ENCODE data around the gene CORO6.
A peak's percentile ranks its signal among the peaks of the same experiment; 100 is the strongest.

CORO6 gene

DNA sequence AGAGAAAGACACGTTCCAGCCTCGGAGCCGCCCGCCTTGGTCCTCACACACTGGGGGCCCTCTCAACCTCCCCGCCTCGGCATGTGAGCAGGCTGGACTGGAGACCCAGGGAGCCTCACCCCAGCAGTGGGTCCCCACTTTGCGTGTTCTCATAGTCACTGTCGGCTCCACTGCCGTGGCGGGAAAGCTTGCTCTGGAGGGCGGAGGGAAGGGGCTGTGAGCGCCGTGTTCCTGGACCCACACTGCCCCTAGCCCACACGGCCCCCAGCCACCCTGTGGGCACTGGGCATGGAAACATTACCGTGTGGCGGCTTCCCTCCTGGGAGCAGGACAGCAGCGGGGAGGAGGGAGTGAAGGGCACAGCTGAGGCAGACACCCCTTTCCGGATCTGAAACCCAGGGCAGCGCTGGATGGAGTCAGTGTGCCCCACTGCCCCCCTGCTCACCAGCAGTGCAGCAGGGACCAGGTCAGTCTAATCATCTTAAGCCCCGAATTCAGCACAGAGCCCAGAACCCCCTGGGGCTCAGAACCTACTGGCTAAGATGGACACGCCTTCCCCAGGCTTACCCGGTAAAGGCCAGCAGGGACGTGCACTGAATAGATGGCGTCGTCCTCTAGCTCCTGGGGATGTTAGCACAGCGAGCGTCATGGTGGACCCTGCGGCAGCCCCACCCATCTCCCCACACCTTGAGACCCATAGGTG is 47.0 kb downstream of the CORO6 start:
- H3K36me3 Mint-ChIP-seq (ENCODE audit: low read depth): peaks cover 79% of the 10 kb centered on the region
- H3K9me3 Mint-ChIP-seq: no peaks in the 10 kb centered on the region
- H3K4me1 Mint-ChIP-seq (ENCODE audit: low read depth): peaks cover 24% of the 10 kb centered on the region
- H3K4me3 Mint-ChIP-seq: no peak overlapping the region
- peak overlapping the region; percentile 34 for H3K27ac Mint-ChIP-seq
- no peak for DNase-seq
- no peaks in the 10 kb centered on the region for H3K27me3 Mint-ChIP-seq

DNA sequence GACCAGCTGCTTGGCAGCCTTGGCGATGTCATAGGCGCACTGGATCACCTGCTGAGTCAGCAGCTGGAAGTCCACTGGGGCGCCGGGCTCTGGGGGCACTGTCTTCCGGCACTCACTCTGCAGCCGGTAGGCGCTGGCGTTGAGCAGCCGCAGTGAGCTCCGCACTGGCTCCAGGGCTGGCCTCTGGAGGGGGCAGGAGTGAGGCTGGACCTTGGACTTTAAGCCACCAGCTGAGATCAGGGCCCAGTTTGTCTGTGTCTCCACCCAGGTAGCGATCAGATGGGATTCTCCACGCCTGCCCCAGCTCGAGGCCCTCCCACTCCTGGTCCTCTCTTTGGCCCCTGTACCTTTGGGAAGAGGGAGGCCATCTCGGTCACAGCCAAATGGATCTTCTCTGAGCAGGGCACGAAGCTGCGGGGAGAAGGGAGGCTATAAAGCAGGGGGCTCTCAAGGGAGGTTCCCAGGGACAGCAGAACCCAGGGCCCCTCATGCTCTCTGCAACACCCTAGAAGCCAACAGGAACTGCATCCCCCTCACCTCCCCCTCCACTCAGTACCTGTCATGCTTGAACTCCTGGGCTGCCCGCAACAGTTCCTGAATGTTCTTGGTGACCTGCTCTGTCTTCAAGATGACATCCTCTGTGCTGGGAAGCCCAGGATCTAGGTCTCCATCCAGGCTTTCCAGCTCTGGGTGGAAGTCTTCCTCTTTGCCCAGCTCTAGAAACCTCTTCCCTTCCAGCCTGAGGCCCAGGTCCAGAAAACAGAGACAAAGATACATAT is 47.8 kb downstream of the CORO6 start:
- peak; percentile 20 for DNase-seq
- no peaks in the 10 kb centered on the region for H3K9me3 Mint-ChIP-seq
- H3K4me3 Mint-ChIP-seq: no peak overlapping the region
- H3K4me1 Mint-ChIP-seq (ENCODE audit: low read depth): peaks cover 19% of the 10 kb centered on the region
- H3K27ac Mint-ChIP-seq: peak overlapping the region; percentile 34
- peaks cover 74% of the 10 kb centered on the region for H3K36me3 Mint-ChIP-seq (ENCODE audit: low read depth)
- H3K27me3 Mint-ChIP-seq: no peaks in the 10 kb centered on the region

DNA sequence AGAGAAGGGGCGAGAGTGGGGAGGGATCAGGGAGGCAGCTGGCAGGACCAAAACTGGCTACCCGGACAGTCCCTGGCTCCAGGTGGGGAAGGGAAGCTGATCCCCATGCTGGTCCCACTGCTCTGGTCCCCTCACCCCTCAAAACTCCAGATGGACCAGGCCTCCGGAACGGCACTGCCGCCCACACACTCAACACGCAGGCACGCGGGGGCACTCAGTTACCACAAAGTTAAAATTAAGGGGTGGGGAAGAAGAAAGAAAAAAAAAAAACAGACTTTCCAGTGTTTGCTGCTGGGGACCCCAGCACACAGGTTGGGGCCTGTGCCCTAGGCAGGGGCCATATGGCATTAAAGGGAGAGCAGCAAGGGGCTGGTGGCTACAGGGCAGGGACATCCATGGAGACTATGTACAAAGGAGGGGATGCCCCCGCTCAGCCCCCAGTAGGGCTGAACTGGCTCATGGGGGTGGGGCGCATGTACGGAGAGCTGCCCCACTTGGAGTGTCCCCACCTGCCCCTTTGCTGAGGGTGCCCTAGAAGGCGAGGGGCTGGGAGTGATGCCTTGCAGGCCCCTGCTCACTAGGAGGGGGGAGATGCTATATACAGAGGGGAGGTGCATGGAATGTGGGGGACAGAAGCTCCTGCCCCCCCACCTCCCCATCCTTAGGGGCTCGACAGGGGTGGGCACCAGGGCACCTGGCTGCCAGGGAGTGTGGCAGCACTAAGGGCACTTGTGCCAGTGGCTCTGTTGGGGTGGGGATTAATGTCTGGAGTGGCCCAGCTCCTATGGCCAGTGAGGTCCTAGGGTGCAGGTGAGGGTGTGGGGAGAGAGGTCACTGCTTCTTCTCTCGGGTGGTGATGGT is 48.6 kb downstream of the CORO6 start:
- Mint-ChIP-seq H3K27me3 (no peaks in the 10 kb centered on the region), H3K27ac (peak overlapping the region; percentile 55), H3K4me3 (no peak overlapping the region), H3K9me3 (no peaks in the 10 kb centered on the region), H3K4me1 (ENCODE audit: low read depth) (peaks cover 21% of the 10 kb centered on the region), H3K36me3 (ENCODE audit: low read depth) (peaks cover 66% of the 10 kb centered on the region)
- DNase-seq: no peak

DNA sequence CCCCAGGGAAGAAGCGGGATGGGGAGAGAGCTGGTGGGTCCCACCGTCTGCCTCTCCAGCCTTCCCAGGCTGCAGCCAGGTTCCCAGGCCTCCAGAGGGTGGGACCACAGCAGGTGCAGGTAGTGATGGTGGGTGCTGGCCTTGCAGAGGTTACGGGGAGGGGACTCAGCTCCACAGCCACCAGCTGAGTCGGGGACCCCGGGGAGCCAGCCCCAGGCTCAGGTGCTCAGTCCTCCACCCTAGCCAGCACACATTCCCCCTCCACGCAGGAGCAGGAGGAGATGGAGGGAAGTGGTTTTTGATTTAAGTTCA is 49.2 kb downstream of the CORO6 start:
- H3K27ac Mint-ChIP-seq: peak overlapping the region; percentile 55
- no peak overlapping the region for H3K4me3 Mint-ChIP-seq
- H3K9me3 Mint-ChIP-seq: no peaks in the 10 kb centered on the region
- DNase-seq: no peak
- peaks cover 62% of the 10 kb centered on the region for H3K36me3 Mint-ChIP-seq (ENCODE audit: low read depth)
- no peaks in the 10 kb centered on the region for H3K27me3 Mint-ChIP-seq
- peaks cover 23% of the 10 kb centered on the region for H3K4me1 Mint-ChIP-seq (ENCODE audit: low read depth)

DNA sequence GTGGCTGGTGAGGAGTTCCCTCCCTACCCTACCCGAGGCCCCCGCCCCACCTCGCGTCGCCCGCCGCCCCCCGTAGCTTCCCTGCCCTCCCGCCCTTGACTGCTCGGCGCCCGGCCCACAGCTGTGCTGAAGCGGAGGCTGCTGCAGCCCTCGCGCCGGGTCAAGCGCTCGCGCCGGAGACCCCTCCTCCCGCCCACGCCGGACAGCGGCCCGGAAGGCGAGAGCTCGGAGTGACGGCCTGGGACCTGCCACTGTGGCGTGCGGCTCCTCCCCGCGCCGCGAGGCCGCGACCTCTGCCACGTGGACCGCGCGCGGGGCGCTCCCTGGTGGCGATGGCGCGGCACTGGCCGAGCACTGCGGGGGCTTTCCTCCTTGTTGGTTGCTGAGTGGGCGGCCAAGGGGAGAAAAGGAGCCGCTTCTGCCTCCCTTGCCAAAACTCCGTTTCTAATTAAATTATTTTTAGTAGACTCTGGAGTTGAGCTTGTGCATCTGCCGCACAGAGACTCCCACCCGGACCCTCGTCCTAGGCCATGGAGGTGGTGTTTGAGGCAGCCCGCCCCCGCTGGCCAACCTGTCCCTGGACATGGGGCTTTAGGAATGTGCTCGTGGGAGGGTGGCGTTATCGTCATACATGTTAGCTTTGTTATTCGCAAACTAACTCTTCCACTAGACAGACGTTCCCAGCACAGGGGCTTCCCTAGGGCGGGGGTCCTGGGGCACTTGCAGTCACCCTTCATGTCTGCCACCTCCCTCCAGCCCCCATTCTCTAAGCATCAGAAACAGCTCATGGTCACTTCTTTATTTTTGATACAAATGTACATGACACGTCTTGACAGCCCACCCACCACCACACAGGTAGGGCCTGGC is 49.8 kb downstream of the CORO6 start:
- H3K4me1 Mint-ChIP-seq (ENCODE audit: low read depth): peaks cover 25% of the 10 kb centered on the region
- DNase-seq: peak; percentile 79
- H3K9me3 Mint-ChIP-seq: no peaks in the 10 kb centered on the region
- no peaks in the 10 kb centered on the region for H3K27me3 Mint-ChIP-seq
- no peak overlapping the region for H3K4me3 Mint-ChIP-seq
- peak overlapping the region; percentile 55 for H3K27ac Mint-ChIP-seq
- peaks cover 58% of the 10 kb centered on the region for H3K36me3 Mint-ChIP-seq (ENCODE audit: low read depth)

DNA sequence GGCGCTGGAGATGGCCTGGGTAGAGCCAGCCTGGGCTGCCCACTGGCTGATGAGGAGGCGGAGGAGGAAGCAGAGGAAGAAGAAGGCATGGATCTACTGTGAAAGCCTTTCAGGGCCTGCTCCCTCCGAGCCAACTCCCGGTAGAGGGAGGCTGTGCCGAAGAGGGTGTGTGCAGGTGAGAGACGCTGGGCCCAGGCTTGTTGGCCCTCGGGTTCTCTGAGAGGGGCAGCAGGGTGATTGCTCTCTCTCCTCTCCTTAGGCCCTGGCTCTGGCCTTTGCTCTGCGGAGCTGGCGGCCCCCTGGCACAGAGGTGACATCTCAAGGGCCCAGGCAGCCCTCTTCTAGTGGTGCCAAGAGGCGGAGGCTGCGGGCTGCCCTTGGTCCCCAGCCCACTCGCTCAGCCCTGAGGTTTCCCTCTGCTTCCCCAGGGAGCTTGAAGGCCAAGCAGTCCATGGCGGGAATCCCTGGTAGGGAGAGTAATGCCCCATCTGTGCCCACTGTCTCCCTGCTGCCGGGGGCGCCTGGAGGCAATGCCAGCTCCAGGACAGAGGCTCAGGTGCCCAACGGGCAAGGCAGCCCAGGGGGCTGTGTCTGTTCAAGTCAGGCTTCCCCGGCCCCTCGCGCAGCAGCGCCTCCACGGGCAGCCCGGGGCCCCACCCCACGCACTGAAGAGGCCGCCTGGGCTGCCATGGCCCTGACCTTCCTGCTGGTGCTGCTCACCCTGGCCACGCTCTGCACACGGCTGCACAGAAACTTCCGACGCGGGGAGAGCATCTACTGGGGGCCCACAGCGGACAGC is 50.6 kb downstream of the CORO6 start:
- peaks cover 27% of the 10 kb centered on the region for H3K4me1 Mint-ChIP-seq (ENCODE audit: low read depth)
- peak; percentile 44 for DNase-seq
- no peaks in the 10 kb centered on the region for H3K9me3 Mint-ChIP-seq
- H3K4me3 Mint-ChIP-seq: no peak overlapping the region
- peak overlapping the region; percentile 59 for H3K27ac Mint-ChIP-seq
- H3K27me3 Mint-ChIP-seq: no peaks in the 10 kb centered on the region
- peaks cover 53% of the 10 kb centered on the region for H3K36me3 Mint-ChIP-seq (ENCODE audit: low read depth)

DNA sequence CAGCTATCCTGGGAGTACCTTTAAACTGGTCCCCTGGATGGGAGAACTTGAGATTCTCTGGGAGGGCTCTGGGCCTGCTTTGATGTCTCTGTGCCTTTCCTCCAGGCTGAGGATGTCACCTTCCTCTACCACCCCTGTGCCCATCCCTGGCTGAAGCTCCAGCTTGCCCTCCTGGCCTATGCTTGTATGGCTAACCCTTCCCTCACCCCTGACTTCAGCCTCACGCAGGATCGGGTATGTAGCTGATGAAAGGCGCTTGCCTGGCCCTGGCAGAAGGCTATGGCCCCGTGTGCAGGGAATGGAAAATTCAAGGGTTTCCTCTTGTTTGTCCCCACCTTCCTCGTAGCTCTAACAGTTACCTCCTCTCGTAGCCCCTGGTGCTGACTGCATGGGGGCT is 51.2 kb downstream of the CORO6 start:
- Mint-ChIP-seq H3K27me3 (no peaks in the 10 kb centered on the region), H3K4me3 (no peak overlapping the region), H3K4me1 (ENCODE audit: low read depth) (peaks cover 27% of the 10 kb centered on the region), H3K27ac (peak overlapping the region; percentile 59), H3K36me3 (ENCODE audit: low read depth) (peaks cover 47% of the 10 kb centered on the region), H3K9me3 (no peaks in the 10 kb centered on the region)
- no peak for DNase-seq

DNA sequence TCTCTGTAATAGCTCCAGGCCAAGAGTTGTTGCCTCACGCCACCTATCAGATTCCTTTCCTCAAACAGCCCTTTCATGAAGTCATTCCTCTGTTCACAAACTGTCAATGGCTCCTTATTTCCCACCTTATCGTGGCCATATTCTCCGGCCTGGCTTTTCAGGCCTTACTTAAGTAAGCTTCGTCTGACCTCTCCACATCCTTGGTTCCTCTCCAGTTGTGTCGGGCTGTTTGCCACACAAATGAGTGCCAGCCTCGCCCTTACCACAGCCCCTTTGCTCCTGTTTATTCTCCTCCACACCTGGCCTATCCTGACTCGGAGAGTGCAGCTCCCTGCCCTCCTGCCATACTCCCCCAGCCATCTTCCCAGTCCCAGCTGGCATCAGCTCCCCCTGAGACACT is 52.2 kb downstream of the CORO6 start:
- Mint-ChIP-seq H3K27ac (peak overlapping the region; percentile 27), H3K4me3 (no peak overlapping the region), H3K27me3 (no peaks in the 10 kb centered on the region), H3K36me3 (ENCODE audit: low read depth) (peaks cover 44% of the 10 kb centered on the region), H3K4me1 (ENCODE audit: low read depth) (peaks cover 33% of the 10 kb centered on the region), H3K9me3 (no peaks in the 10 kb centered on the region)
- no peak for DNase-seq

DNA sequence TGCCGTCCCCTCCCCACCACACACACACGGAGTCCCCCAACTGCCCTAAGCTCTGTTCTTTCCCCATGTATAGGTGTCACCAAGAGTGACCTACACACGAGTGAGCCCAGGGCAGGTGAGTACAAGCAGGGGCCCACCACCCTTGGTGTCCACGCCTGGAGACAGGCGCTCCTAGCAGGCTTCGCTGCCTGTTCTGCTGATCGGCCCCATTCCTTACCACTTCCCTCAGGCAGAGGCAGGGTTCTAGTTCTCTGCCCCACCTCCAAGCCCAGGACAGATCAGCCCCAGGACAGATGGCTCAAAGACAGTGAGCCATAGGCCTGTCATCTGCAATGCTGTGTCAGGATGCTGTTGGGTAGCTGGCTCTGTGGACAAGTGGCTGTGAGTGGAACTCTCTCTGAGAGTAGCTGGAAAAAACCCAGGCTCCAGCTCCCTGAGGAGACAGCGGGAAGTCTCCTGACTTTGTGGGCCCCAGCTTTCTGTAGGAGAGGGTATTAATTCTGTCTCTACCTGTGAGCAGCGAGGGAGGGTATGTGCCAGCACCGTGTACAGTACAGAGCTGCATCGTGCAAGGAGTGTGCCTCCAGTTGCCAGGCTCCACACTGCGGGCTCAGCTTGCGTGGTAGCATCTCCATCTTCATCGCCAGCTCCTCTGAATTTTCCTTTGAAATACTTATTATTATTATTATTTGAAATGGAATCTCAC is 53.3 kb downstream of the CORO6 start:
- DNase-seq: no peak
- peak overlapping the region; percentile 81 for H3K4me3 Mint-ChIP-seq

DNA sequence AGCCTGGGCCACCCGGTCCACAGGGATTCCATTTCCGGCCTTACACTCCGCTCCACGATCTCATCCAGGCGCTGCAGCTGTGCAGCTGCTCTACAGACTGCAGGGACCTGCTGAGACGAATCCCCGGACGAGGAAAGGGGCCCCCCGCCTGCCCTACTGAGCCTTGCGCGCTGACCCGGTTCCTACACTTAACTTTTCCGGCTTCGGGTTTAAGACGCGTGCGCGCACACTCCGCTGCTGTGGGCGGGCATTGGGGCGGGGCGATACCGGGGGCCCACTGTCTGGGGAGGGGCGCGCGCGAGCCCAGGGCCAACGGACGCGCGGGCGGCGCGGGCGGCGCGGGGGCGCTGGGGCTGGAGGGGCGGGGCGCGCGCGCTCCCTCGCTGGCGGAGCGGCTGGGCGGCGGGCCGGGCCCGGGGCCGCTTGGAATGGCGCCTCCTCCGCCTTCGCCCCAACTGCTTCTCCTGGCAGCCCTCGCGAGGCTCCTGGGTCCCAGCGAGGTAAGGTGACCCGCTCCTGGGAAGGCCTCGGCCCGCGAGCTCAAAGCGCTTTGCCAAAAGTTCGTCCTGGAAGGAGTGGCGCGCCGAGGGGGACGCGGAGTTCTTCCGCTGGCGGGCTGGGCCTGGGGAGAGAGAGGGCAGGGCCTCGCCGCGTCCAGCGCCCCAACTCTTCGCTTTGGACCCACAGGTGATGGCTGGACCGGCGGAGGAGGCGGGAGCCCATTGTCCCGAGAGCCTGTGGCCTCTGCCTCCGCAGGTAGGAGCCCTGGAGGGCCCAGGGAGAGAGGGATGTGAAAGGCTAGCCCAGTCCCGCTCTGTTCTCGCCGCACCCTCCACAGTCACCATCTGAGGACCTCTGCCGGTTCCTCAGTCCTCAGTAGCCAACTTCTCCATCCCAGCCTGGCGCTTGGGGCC is 54.1 kb downstream of the CORO6 start, which contains the start of gene TP53I13:
Gene TP53I13, plus strand, starts transcription at position 371 of the 914 bp plus-strand sequence. Its CDS starts 58 bp downstream, at position 429.
- peaks cover 25% of the 10 kb centered on the region for H3K36me3 Mint-ChIP-seq (ENCODE audit: low read depth)
- peaks cover 43% of the 10 kb centered on the region for H3K4me1 Mint-ChIP-seq (ENCODE audit: low read depth)
- peak within 1 kb of the TSS; percentile 88 for H3K4me3 Mint-ChIP-seq
- peak within 1 kb of the TSS; percentile 94 for H3K27ac Mint-ChIP-seq
- peak; percentile 90 for DNase-seq
- H3K9me3 Mint-ChIP-seq: no peaks in the 10 kb centered on the region
- no peaks in the 10 kb centered on the region for H3K27me3 Mint-ChIP-seq

More for the DNA sequence above, 53.3 kb downstream of the CORO6 start:
- Mint-ChIP-seq H3K27me3 (no peaks in the 10 kb centered on the region), H3K27ac (peak overlapping the region; percentile 55), H3K36me3 (ENCODE audit: low read depth) (peaks cover 33% of the 10 kb centered on the region), H3K4me1 (ENCODE audit: low read depth) (peaks cover 42% of the 10 kb centered on the region), H3K9me3 (no peaks in the 10 kb centered on the region)

DNA sequence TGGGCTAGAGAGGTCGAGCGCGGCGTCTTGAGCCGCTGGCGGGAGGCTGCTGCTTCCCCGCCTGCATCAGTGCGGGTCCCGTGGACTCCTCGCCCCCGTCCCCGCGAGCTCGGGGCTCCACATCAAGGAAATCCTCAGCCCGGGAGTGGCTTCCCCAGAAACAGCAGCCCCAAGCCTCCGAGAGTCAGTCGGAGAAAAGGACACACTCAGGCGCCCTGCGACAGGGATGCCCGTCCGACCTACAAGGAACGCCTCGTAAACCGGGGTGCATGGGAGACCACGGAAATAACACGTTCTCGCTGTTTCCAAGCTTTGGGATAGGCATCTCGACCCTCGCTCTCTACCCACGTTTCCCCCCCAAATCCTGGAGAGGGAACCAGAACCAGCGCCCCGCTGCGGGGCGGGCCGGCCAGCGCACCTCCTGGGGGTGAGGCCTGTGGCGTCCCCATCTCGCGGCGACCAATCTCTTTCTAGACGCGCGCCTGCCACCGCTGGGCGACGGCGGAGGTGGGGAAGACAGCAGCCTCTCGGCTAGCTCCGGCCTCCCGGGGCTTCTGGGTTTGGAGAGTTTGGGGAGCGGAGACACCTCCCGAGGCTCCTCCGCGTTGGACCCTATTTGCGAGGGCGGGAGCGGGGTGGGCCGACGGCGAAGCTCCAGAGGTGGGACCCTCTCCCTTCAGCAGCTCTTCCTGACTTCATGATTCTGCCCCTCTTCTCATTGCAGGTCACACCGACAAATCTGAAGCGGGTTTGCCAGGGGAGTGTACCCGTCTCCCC is 55.0 kb downstream of the CORO6 start:
- H3K27me3 Mint-ChIP-seq: no peaks in the 10 kb centered on the region
- H3K4me3 Mint-ChIP-seq: peak overlapping the region; percentile 88
- peaks cover 22% of the 10 kb centered on the region for H3K36me3 Mint-ChIP-seq (ENCODE audit: low read depth)
- no peaks in the 10 kb centered on the region for H3K9me3 Mint-ChIP-seq
- H3K27ac Mint-ChIP-seq: peak overlapping the region; percentile 94
- peak; percentile 83 for DNase-seq
- peaks cover 38% of the 10 kb centered on the region for H3K4me1 Mint-ChIP-seq (ENCODE audit: low read depth)

DNA sequence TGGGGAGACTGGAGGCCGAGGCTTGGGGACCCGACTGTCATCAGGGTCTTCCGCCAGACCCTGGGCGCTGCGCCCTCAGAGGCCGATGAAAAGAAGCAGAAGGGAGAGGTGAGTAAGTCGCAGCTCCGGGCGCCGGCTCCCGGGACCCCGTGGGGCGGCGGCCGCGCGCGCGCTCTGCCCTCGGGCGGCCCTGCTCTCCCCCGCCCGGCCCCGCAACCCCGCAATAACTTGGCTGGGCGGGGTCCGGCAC is 55.5 kb downstream of the CORO6 start:
- no peaks in the 10 kb centered on the region for H3K9me3 Mint-ChIP-seq
- peaks cover 27% of the 10 kb centered on the region for H3K36me3 Mint-ChIP-seq (ENCODE audit: low read depth)
- no peak for DNase-seq
- no peaks in the 10 kb centered on the region for H3K27me3 Mint-ChIP-seq
- peak overlapping the region; percentile 84 for H3K27ac Mint-ChIP-seq
- H3K4me3 Mint-ChIP-seq: peak overlapping the region; percentile 88
- peaks cover 43% of the 10 kb centered on the region for H3K4me1 Mint-ChIP-seq (ENCODE audit: low read depth)

All from activated T-cell treated with anti-CD3 and anti-CD28 coated beads, Interleukin-2, amount 50 U/mL, for 24 hours (primary cell).